IMR-90 (cell line): ENCODE measurements around the gene DEDD2. TPM values are rescaled to one million over a fixed set of nuclear protein-coding genes. Genes with fewer than 3 reads are reported as not detected.
A peak's percentile ranks its signal among the peaks of the same experiment; 100 is the strongest.

Experiments
- ATAC-seq: fragments of 200-7000 bp; cut with Tn5 transposase; 2 replicates; pipeline ENCODE4 v1.9.1; 2020; ENCODE audit warnings: low read depth, mild to moderate bottlenecking, moderate library complexity
- BruUV-seq: library from RNA; stranded (reverse); fragments of 400-500 nt; replicated peaks from 2 replicates; lab custom pipeline; 2021; lab: Mats Ljungman, UMichigan
- CTCF ChIA-PET: fragments of 300-600 bp; formaldehyde crosslinking; extraction: SDS; loops from one replicate; lab custom pipeline; 2021; ENCODE audit warnings: antibody characterized with exemption; lab: Yijun Ruan, JAX
- POLR2A ChIA-PET: fragments of 300-600 bp; sonication (Branson Sonifier 250); formaldehyde crosslinking; loops from one replicate; lab custom pipeline; 2022; ENCODE audit warnings: antibody characterized with exemption; ENCODE audit not compliant: unreplicated experiment; lab: Charles Lee
- DNase-seq: peaks from one replicate; pipeline ENCODE4 v3.0.0; 2013
- H2AFZ ChIP-seq: replicated peaks from 2 replicates; pipeline ENCODE3; 2013; ENCODE audit warnings: low read length, mild to moderate bottlenecking; ENCODE audit not compliant: poor library complexity
- H2AK5ac ChIP-seq: 2 replicates; pipeline ENCODE4 v1.6.1; 2013; ENCODE audit warnings: low read depth, low read length, inconsistent platforms
- H2AK9ac ChIP-seq: replicated peaks from 2 replicates; pipeline ENCODE3; 2013; ENCODE audit warnings: mild to moderate bottlenecking, low read depth, low read length, moderate library complexity; ENCODE audit not compliant: poor library complexity
- H2BK120ac ChIP-seq: 2 replicates; pipeline ENCODE4 v1.6.1; 2013; ENCODE audit warnings: low read depth, low read length, inconsistent platforms
- H2BK15ac ChIP-seq: 3 replicates; pipeline ENCODE4 v1.6.1; 2013; ENCODE audit warnings: low read depth, low read length, inconsistent platforms
- H2BK20ac ChIP-seq: 2 replicates; pipeline ENCODE4 v1.6.1; 2013; ENCODE audit warnings: low read depth, mild to moderate bottlenecking, inconsistent platforms, low read length, moderate library complexity
- H2BK5ac ChIP-seq: 2 replicates; pipeline ENCODE4 v1.6.1; 2013; ENCODE audit warnings: mild to moderate bottlenecking, low read depth, low read length, inconsistent platforms; ENCODE audit not compliant: poor library complexity, severe bottlenecking
- H3K14ac ChIP-seq: replicated peaks from 2 replicates; pipeline ENCODE4 v1.6.1; 2013; ENCODE audit warnings: low read depth, low read length, inconsistent platforms
- H3K18ac ChIP-seq: 2 replicates; pipeline ENCODE4 v1.6.1; 2013; ENCODE audit warnings: low read depth, low read length, control low read depth
- H3K23ac ChIP-seq: 2 replicates; pipeline ENCODE4 v1.6.1; 2013; ENCODE audit warnings: low read depth, low read length, inconsistent platforms
- H3K27ac ChIP-seq: 2 replicates; pipeline ENCODE4 v1.5.1; 2013; ENCODE audit warnings: mild to moderate bottlenecking, control low read depth, low read length; ENCODE audit not compliant: insufficient read depth
- H3K27me3 ChIP-seq: 2 replicates; pipeline ENCODE4 v1.6.1; 2013; ENCODE audit warnings: low read length; ENCODE audit not compliant: control insufficient read depth, insufficient read depth
- H3K36me3 ChIP-seq: 2 replicates; pipeline ENCODE4 v1.6.1; 2013; ENCODE audit warnings: low read length, mixed read lengths; ENCODE audit not compliant: control insufficient read depth, insufficient read depth
- H3K4ac ChIP-seq: 2 replicates; pipeline ENCODE4 v1.6.1; 2013; ENCODE audit warnings: low read depth, low read length, inconsistent platforms
- H3K4me1 ChIP-seq: 2 replicates; pipeline ENCODE4 v1.6.1; 2013; ENCODE audit warnings: low read length, mixed read lengths; ENCODE audit not compliant: control insufficient read depth, insufficient read depth
- H3K4me2 ChIP-seq: 2 replicates; pipeline ENCODE4 v1.6.1; 2013; ENCODE audit warnings: low read depth, mild to moderate bottlenecking, control low read depth, low read length, moderate library complexity
- H3K4me3 ChIP-seq: 2 replicates; pipeline ENCODE4 v1.5.1; 2013; ENCODE audit warnings: low read depth, mild to moderate bottlenecking, control low read depth, low read length, moderate library complexity; ENCODE audit not compliant: insufficient read depth
- H3K56ac ChIP-seq: 2 replicates; pipeline ENCODE4 v1.6.1; 2013; ENCODE audit warnings: low read length, inconsistent platforms; ENCODE audit not compliant: insufficient read depth; ENCODE audit errors: extremely low read depth
- H3K79me1 ChIP-seq, 2 experiments: 2 replicates each; pipeline ENCODE4 v1.6.1; 2013; ENCODE audit warnings: low read length in 2 of 2, inconsistent platforms in 1 of 2, low read depth in 1 of 2
- H3K9ac ChIP-seq: 2 replicates; pipeline ENCODE4 v1.6.1; 2013; ENCODE audit warnings: low read depth, low read length, control low read depth
- H3K9me1 ChIP-seq: 2 replicates; pipeline ENCODE4 v1.6.1; 2013; ENCODE audit warnings: low read length, inconsistent platforms; ENCODE audit not compliant: insufficient read depth
- H3K9me3 ChIP-seq: 2 replicates; pipeline ENCODE4 v1.6.1; 2013; ENCODE audit warnings: low read length; ENCODE audit not compliant: control insufficient read depth, insufficient read depth
- H4K20me1 ChIP-seq: 2 replicates; pipeline ENCODE4 v1.6.1; 2013; ENCODE audit warnings: low read length, inconsistent platforms; ENCODE audit not compliant: insufficient read depth
- H4K5ac ChIP-seq: 2 replicates; pipeline ENCODE4 v1.6.1; 2013; ENCODE audit warnings: mild to moderate bottlenecking, low read depth, low read length, control low read depth
- H4K8ac ChIP-seq, 2 experiments: 2 replicates each; pipeline ENCODE4 v1.6.1; 2013; ENCODE audit warnings: low read depth in 2 of 2, low read length in 2 of 2, control low read depth in 1 of 2, inconsistent platforms in 1 of 2
- H4K91ac ChIP-seq: 2 replicates; pipeline ENCODE4 v1.6.1; 2013; ENCODE audit warnings: low read depth, low read length, inconsistent platforms; ENCODE audit not compliant: insufficient read depth
- MAZ ChIP-seq: IDR thresholded peaks from 2 replicates; pipeline ENCODE4 v1.6.1; 2012; ENCODE audit warnings: low read depth, mild to moderate bottlenecking, low read length, improper control_type of control experiment, moderate library complexity, borderline replicate concordance
- MXI1 ChIP-seq: IDR thresholded peaks from 2 replicates; pipeline ENCODE4 v1.6.1; 2012; ENCODE audit warnings: low read depth, mild to moderate bottlenecking, low read length, moderate library complexity, borderline replicate concordance
- POLR2A ChIP-seq: IDR thresholded peaks from 2 replicates; pipeline ENCODE4 v1.6.1; 2012; ENCODE audit warnings: mild to moderate bottlenecking, low read depth, low read length
- USF2 ChIP-seq: fragments of 150-350 bp; IDR thresholded peaks from 2 replicates; pipeline ENCODE4 v1.6.1; 2017; ENCODE audit warnings: mild to moderate bottlenecking, antibody characterized with exemption, low read length, low read depth
- WGBS, 2 experiments: methylation state at CpG; one replicate each; pipeline versions ENCODE4 v1.1.5 to v1.1.7; 2013; ENCODE audit warnings: missing lambda C conversion rate in 2 of 2; ENCODE audit not compliant: insufficient read length in 1 of 2; ENCODE audit errors: extremely low coverage in 2 of 2; 5-methylcytosine and 5-hydroxymethylcytosine counted together
- dilution Hi-C: fragments of 300-500 bp; cut with HindIII; formaldehyde crosslinking; loops from one replicate; pipeline ENCODE4 v1.14.3; 2018; ENCODE audit warnings: low sequenced_read_pairs; ENCODE audit not compliant: unreplicated experiment
- in situ Hi-C: fragments of 300-500 bp; cut with MboI; formaldehyde crosslinking; loops from 3 replicates; pipeline ENCODE4 v1.14.3; 2019; ENCODE audit warnings: low sequenced_read_pairs, inconsistent platforms, mixed read lengths
- intact Hi-C: fragments of 100-400 bp; cut with micrococcal nuclease; formaldehyde crosslinking; loops from 2 replicates; pipeline ENCODE4 v1.10.0; 2022
- polyA plus RNA-seq, 3 experiments: library from polyadenylated mRNA; depleted of rRNA; stranded (reverse); fragments of >200 nt; gene quantifications; 2 replicates each; pipeline ENCODE4 v1.2.3, GENCODE V29; 2012; ENCODE audit warnings: low replicate concordance in 1 of 3
- total RNA-seq: library from RNA; depleted of rRNA; stranded (reverse); fragments of >200 nt; gene quantifications from 2 replicates; pipeline ENCODE4 v1.2.3, GENCODE V29; 2012
- TF ChIP-seq, protein P1 (sequence below): conservative IDR thresholded peaks from 2 replicates; pipeline ENCODE4 v1.5.1; 2012; ENCODE audit warnings: mild to moderate bottlenecking, low read depth, low read length, improper control_type of control experiment

Gene DEDD2
- total and polyA plus RNA-seq, 2 of the 4 experiments (the other 2 are of a cell fraction) = 8.2 to 21.0 TPM

DNA sequence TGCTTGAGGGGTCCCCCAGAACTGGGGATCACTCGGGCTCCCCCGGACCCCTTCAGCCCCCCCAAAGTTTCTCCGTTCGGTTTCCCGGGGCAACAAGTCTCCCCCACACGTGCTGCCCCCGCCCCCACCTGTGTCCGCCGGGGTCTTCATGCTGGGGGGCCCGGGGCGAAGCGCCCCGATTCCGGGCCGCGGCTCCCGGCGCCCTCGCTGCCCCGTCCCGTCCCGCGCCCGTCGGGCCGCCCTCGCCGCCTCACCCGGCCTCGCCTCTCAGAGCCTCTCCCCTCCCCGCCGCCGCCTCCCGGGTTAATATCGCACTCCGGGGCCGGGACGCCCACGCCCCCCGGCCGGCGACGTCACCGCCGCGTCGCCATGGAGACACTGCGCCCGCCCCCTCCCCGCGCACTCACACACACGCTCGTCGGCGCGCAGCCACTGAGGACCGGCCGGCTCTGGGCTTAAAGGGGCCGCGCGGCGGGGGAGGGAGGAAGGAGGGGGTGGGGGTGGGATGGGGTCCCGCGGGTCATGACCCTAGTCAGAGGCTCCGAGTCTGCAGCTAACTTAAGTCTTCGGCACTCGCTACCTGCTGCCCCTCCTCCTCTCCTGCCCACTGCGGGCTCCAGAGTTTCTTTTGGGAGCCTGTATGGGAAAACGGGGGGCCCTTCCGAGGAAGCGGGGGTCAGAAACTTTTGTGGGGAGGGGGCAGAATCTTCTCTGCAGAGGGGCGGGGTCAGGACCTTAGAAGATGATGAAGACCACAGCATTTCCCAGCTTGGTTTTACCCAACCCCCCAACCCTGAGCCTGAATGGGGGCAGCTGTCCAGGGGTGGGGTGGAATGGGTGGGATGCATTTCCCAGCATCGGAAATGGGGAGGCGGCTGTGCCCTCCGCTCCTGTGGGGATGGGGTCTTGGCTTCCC is 37.6 kb upstream of the DEDD2 start, which contains the start of gene ERF:
ERF (minus strand) TSS at position 279 of the 916 bp plus-strand sequence; CDS start at position 150, 129 bp downstream.
- Histone ChIP-seq H2AFZ (peak within 1 kb of the TSS; percentile 93), H3K9me3 (no peaks in the 10 kb centered on the region), H2BK15ac (peak within 1 kb of the TSS; percentile 23; the same call in 1 of the 3 replicates), H2AK5ac (peak within 1 kb of the TSS; percentile 58), H4K8ac (peak within 1 kb of the TSS; percentile 75 to 93), H3K4me2 (peak within 1 kb of the TSS; percentile 61), H3K27me3 (no peaks in the 10 kb centered on the region), H3K36me3 (peaks cover under 1% of the 10 kb centered on the region; the same call in 1 of the 2 replicates), H2BK20ac (no peak within 1 kb of the TSS), H4K20me1 (peaks cover 32% of the 10 kb centered on the region), H3K9me1 (peaks cover 7% of the 10 kb centered on the region; the same call in 1 of the 2 replicates), H3K4me3 (peak within 1 kb of the TSS; percentile 99), H4K91ac (peak within 1 kb of the TSS; percentile 87), H3K27ac (peak within 1 kb of the TSS; percentile 100), H3K14ac (peak within 1 kb of the TSS; percentile 97), H3K9ac (peak within 1 kb of the TSS; percentile 98), H2BK120ac (peak within 1 kb of the TSS; percentile 83), H3K23ac (peak within 1 kb of the TSS; percentile 92), H3K56ac (peak within 1 kb of the TSS; percentile 82), H2AK9ac (peak within 1 kb of the TSS; percentile 93), H2BK5ac (peak within 1 kb of the TSS; percentile 92), H3K4me1 (peaks cover 19% of the 10 kb centered on the region), H3K18ac (peak within 1 kb of the TSS; percentile 92), H3K4ac (peak within 1 kb of the TSS; percentile 93), H3K79me1 (peaks cover under 1 to 30% of the 10 kb centered on the region in 2 experiments; a peak in 3 of 4 replicates), H4K5ac (peak within 1 kb of the TSS; percentile 72)
- BruUV-seq = no TSS peak
- CTCF ChIA-PET = no interaction called here
- 0% methylated on average over 26 of the region's 75 CpGs; no CpG with 5 or more reads in 1 of the 2 experiments for WGBS, 2 experiments
- TF ChIP-seq MXI1 (peak; percentile 42; the same call in 1 of the 2 replicates), MAZ (peak; percentile 93), POLR2A (peak; percentile 95), USF2 (no peak)
- TF ChIP-seq, protein P1, sequence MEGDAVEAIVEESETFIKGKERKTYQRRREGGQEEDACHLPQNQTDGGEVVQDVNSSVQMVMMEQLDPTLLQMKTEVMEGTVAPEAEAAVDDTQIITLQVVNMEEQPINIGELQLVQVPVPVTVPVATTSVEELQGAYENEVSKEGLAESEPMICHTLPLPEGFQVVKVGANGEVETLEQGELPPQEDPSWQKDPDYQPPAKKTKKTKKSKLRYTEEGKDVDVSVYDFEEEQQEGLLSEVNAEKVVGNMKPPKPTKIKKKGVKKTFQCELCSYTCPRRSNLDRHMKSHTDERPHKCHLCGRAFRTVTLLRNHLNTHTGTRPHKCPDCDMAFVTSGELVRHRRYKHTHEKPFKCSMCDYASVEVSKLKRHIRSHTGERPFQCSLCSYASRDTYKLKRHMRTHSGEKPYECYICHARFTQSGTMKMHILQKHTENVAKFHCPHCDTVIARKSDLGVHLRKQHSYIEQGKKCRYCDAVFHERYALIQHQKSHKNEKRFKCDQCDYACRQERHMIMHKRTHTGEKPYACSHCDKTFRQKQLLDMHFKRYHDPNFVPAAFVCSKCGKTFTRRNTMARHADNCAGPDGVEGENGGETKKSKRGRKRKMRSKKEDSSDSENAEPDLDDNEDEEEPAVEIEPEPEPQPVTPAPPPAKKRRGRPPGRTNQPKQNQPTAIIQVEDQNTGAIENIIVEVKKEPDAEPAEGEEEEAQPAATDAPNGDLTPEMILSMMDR = no peak
- POLR2A ChIA-PET = no interaction called here
- DNase-seq = peak; percentile 83
- in situ Hi-C loops (no loop called here), intact Hi-C loops (loop anchor here (2.0 kb wide), 1 partner anchor 26 kb away; no protein-coding TSS in a partner anchor), dilution Hi-C loops (no loop called here)
- ATAC-seq = peak; percentile 65
